H9 (cell line): ENCODE data around the gene CDX2. TPM values are rescaled to one million over a fixed set of nuclear protein-coding genes. Genes with fewer than 3 reads are reported as not detected.

Experiments used
- DNase-seq: peaks from one replicate; pipeline ENCODE4 v3.0.0-alpha.2; 2017
- H2AFZ ChIP-seq: one replicate; pipeline ENCODE4 v1.6.1; 2013; ENCODE audit warnings: mild to moderate bottlenecking, low read length, control low read depth, moderate library complexity
- H2AK5ac ChIP-seq: 2 replicates; pipeline ENCODE4 v1.6.1; 2013; ENCODE audit warnings: low read length, control low read depth, mixed read lengths; ENCODE audit not compliant: insufficient read length
- H2BK120ac ChIP-seq: one replicate; pipeline ENCODE4 v1.6.1; 2013; ENCODE audit warnings: low read depth, mild to moderate bottlenecking, low read length, control low read depth, inconsistent platforms; ENCODE audit not compliant: poor library complexity, severe bottlenecking
- H2BK12ac ChIP-seq: 2 replicates; pipeline ENCODE4 v1.6.1; 2013; ENCODE audit warnings: low read length, control low read depth, mixed read lengths, low read depth; ENCODE audit not compliant: insufficient read length
- H2BK15ac ChIP-seq: 2 replicates; pipeline ENCODE4 v1.6.1; 2013; ENCODE audit warnings: low read depth, low read length, control low read depth
- H2BK20ac ChIP-seq: one replicate; pipeline ENCODE4 v1.6.1; 2013; ENCODE audit warnings: low read depth, mild to moderate bottlenecking, low read length, control low read depth, inconsistent platforms; ENCODE audit not compliant: poor library complexity, severe bottlenecking
- H2BK5ac ChIP-seq: 2 replicates; pipeline ENCODE4 v1.6.1; 2013; ENCODE audit warnings: low read length, control low read depth, mixed read lengths; ENCODE audit not compliant: insufficient read length
- H3K14ac ChIP-seq: 2 replicates; pipeline ENCODE4 v1.6.1; 2013; ENCODE audit warnings: low read length, control low read depth; ENCODE audit not compliant: insufficient read depth
- H3K18ac ChIP-seq: 2 replicates; pipeline ENCODE4 v1.6.1; 2013; ENCODE audit warnings: low read depth, mild to moderate bottlenecking, mixed read lengths, low read length, control low read depth; ENCODE audit not compliant: insufficient read length
- H3K23ac ChIP-seq: 2 replicates; pipeline ENCODE4 v1.6.1; 2013; ENCODE audit warnings: low read length, control low read depth, mixed read lengths, low read depth; ENCODE audit not compliant: insufficient read length
- H3K23me2 ChIP-seq: 2 replicates; pipeline ENCODE4 v1.6.1; 2013; ENCODE audit warnings: low read depth, mild to moderate bottlenecking, mixed read lengths, low read length, control low read depth; ENCODE audit not compliant: insufficient read length, poor library complexity, severe bottlenecking
- H3K27ac ChIP-seq: 2 replicates; pipeline ENCODE4 v1.5.1; 2013; ENCODE audit warnings: low read length, control low read depth, mixed read lengths, low read depth; ENCODE audit not compliant: insufficient read length
- H3K27me3 ChIP-seq: 2 replicates; pipeline ENCODE4 v1.6.1; 2013; ENCODE audit warnings: low read length, control low read depth, inconsistent platforms; ENCODE audit not compliant: insufficient read depth
- H3K4ac ChIP-seq: 2 replicates; pipeline ENCODE4 v1.6.1; 2013; ENCODE audit warnings: low read depth, mild to moderate bottlenecking, control low read depth, inconsistent platforms, low read length, moderate library complexity
- H3K4me1 ChIP-seq: 2 replicates; pipeline ENCODE4 v1.6.1; 2013; ENCODE audit warnings: low read length, control low read depth, inconsistent platforms; ENCODE audit not compliant: insufficient read depth
- H3K4me2 ChIP-seq: 2 replicates; pipeline ENCODE4 v1.6.1; 2013; ENCODE audit warnings: low read length, control low read depth, mixed read lengths; ENCODE audit not compliant: insufficient read length, insufficient read depth
- H3K56ac ChIP-seq: 2 replicates; pipeline ENCODE4 v1.6.1; 2013; ENCODE audit warnings: low read depth, mild to moderate bottlenecking, mixed read lengths, low read length, control low read depth; ENCODE audit not compliant: insufficient read length
- H3K79me1 ChIP-seq: 2 replicates; pipeline ENCODE4 v1.6.1; 2013; ENCODE audit warnings: low read depth, mild to moderate bottlenecking, moderate library complexity, low read length, control low read depth, inconsistent platforms; ENCODE audit not compliant: insufficient read depth, poor library complexity, severe bottlenecking
- H3K79me2 ChIP-seq: 2 replicates; pipeline ENCODE4 v1.6.1; 2013; ENCODE audit warnings: low read length, control low read depth, inconsistent platforms; ENCODE audit not compliant: insufficient read depth
- H3K9ac ChIP-seq: 2 replicates; pipeline ENCODE4 v1.6.1; 2013; ENCODE audit warnings: low read length, control low read depth, mixed read lengths; ENCODE audit not compliant: insufficient read length; ENCODE audit errors: extremely low read depth
- H3K9me3 ChIP-seq: one replicate; pipeline ENCODE4 v1.6.1; 2013; ENCODE audit warnings: low read depth, low read length, inconsistent platforms; ENCODE audit not compliant: control insufficient read depth
- H3T11ph ChIP-seq: one replicate; pipeline ENCODE4 v1.6.1; 2013; ENCODE audit warnings: mild to moderate bottlenecking, low read length, control low read depth, inconsistent platforms
- H4K20me1 ChIP-seq: one replicate; pipeline ENCODE4 v1.6.1; 2013; ENCODE audit not compliant: control insufficient read depth, insufficient read length, insufficient read depth
- H4K5ac ChIP-seq: 2 replicates; pipeline ENCODE4 v1.6.1; 2013; ENCODE audit warnings: low read depth, mild to moderate bottlenecking, mixed read lengths, low read length, control low read depth; ENCODE audit not compliant: insufficient read length
- H4K8ac ChIP-seq: replicated peaks from 2 replicates; pipeline ENCODE4 v1.6.1; 2013; ENCODE audit warnings: low read length, control low read depth, mixed read lengths, low read depth; ENCODE audit not compliant: insufficient read length
- H4K91ac ChIP-seq: 2 replicates; pipeline ENCODE4 v1.6.1; 2013; ENCODE audit warnings: low read depth, mild to moderate bottlenecking, moderate library complexity, mixed read lengths, low read length, control low read depth; ENCODE audit not compliant: insufficient read length
- H3K27ac Mint-ChIP-seq, 3 experiments: 2 replicates in 2 of 3; 3 replicates in 1 of 3; pipeline ENCODE4 v1.8.0; 2020 to 2021; ENCODE audit warnings: mixed read lengths in 3 of 3, mild to moderate bottlenecking in 1 of 3, moderate library complexity in 1 of 3
- H3K27me3 Mint-ChIP-seq: 2 replicates; pipeline ENCODE4 v1.8.0; 2021; ENCODE audit warnings: low read depth, mild to moderate bottlenecking, moderate library complexity, mixed read lengths
- H3K36me3 Mint-ChIP-seq, 3 experiments: 2 replicates in 2 of 3; 3 replicates in 1 of 3; pipeline ENCODE4 v1.8.0; 2020 to 2021; ENCODE audit warnings: low read depth in 3 of 3, mixed read lengths in 3 of 3; ENCODE audit not compliant: insufficient read depth in 1 of 3
- H3K4me1 Mint-ChIP-seq, 2 experiments: 2 replicates each; pipeline ENCODE4 v1.8.0; 2020; ENCODE audit warnings: mixed read lengths in 2 of 2
- H3K4me3 Mint-ChIP-seq, 2 experiments: 2 replicates in 1 of 2; 3 replicates in 1 of 2; pipeline ENCODE4 v1.8.0; 2020 to 2021; ENCODE audit warnings: mild to moderate bottlenecking in 2 of 2, mixed read lengths in 2 of 2, moderate library complexity in 1 of 2
- H3K9me3 Mint-ChIP-seq, 2 experiments: 2 replicates in 1 of 2; 3 replicates in 1 of 2; pipeline ENCODE4 v1.8.0; 2020; ENCODE audit warnings: mild to moderate bottlenecking in 2 of 2, mixed read lengths in 2 of 2, moderate library complexity in 1 of 2
- CTCF ChIP-seq: fragments of 200-600 bp; sonication (generic); conservative IDR thresholded peaks from 3 replicates; pipeline ENCODE4 v1.8.0; 2021; ENCODE audit warnings: antibody characterized with exemption, mild to moderate bottlenecking
- WGBS: extraction: QIAGEN DNeasy Blood & Tissue Kit; methylation state at CpG from one replicate; pipeline ENCODE4 v1.1.7; 2013; ENCODE audit warnings: missing lambda C conversion rate, low lambda C conversion rate, mixed read lengths; ENCODE audit not compliant: insufficient read length; ENCODE audit errors: extremely low coverage; 5-methylcytosine and 5-hydroxymethylcytosine counted together
- total RNA-seq: library from RNA; stranded (reverse); gene quantifications from 2 replicates; pipeline ENCODE4 v1.2.1, GENCODE V29; 2021

Gene CDX2
- total RNA-seq, 1 experiment from 2014 or later, result not detected

- Histone ChIP-seq H3T11ph (no peak overlapping the region), H2AFZ (no peak overlapping the region), H3K79me1 (no peaks in the 10 kb centered on the region), H2BK5ac (no peak overlapping the region), H3K4me1 (no peaks in the 10 kb centered on the region), H4K91ac (no peak overlapping the region), H3K27me3 (peaks cover 84% of the 10 kb centered on the region), H3K9me3 (no peaks in the 10 kb centered on the region), H3K23me2 (no peaks in the 10 kb centered on the region), H2BK12ac (no peak overlapping the region), H3K79me2 (no peaks in the 10 kb centered on the region), H2AK5ac (no peak overlapping the region), H3K4me2 (peak overlapping the region; percentile 35), H3K27ac (no peak overlapping the region), H3K23ac (no peak overlapping the region), H3K9ac (no peak overlapping the region), H2BK20ac (no peak overlapping the region), H3K14ac (no peak overlapping the region; the same call in 1 of the 2 replicates), H3K56ac (no peak overlapping the region), H4K8ac (no peak overlapping the region), H3K18ac (no peak overlapping the region), H2BK15ac (no peak overlapping the region), H3K4ac (no peak overlapping the region), H2BK120ac (no peak overlapping the region), H4K20me1 (no peaks in the 10 kb centered on the region), H4K5ac (no peak overlapping the region)
- DNase-seq, result peak; percentile 52
- Mint-ChIP-seq H3K9me3 (peaks cover 2 to 4% of the 10 kb centered on the region in 2 experiments; a peak in 4 of 5 replicates), H3K36me3 (no peaks in the 10 kb centered on the region), H3K4me1 (peaks cover 4 to 29% of the 10 kb centered on the region in 2 experiments), H3K27me3 (peaks cover 98% of the 10 kb centered on the region), H3K27ac (no peak overlapping the region), H3K4me3 (peak overlapping the region in 1 of 2 experiments; percentile 34; a peak in 3 of 5 replicates)
- WGBS, result no CpG with 5 or more reads among the region's 48 CpGs
- no peak for TF ChIP-seq CTCF
These were observed 40.0 kb downstream of the CDX2 start for GRCh38 chr13:27928805-27929753.
